WTC11 (cell line): ENCODE results near the gene GRM4. TPM values are rescaled to one million over a fixed set of nuclear protein-coding genes. Genes with fewer than 3 reads are reported as not detected.

Experiments
- ATAC-seq: fragments of 200-7000 bp; cut with Tn5 transposase; 2 replicates; pipeline ENCODE4 v1.10.0; 2021; ENCODE audit warnings: mild to moderate bottlenecking, moderate library complexity
- CTCF ChIA-PET: fragments of 300-600 bp; sonication (Branson Sonifier 250); formaldehyde crosslinking; loops from one replicate; lab custom pipeline; 2021; ENCODE audit warnings: antibody characterized with exemption; lab: Charles Lee
- POLR2A ChIA-PET: fragments of 350-600 bp; sonication (Branson Sonifier 250); formaldehyde crosslinking; loops from one replicate; lab custom pipeline; 2021; ENCODE audit warnings: antibody characterized with exemption; lab: Charles Lee
- DNase-seq: peaks from one replicate; pipeline ENCODE4 v3.0.0; 2021; ENCODE audit warnings: low spot score
- H3K27ac Mint-ChIP-seq: 2 replicates; pipeline ENCODE4 v1.8.0; 2021; ENCODE audit warnings: mixed read lengths
- H3K27me3 Mint-ChIP-seq: 2 replicates; pipeline ENCODE4 v1.8.0; 2021; ENCODE audit warnings: low read depth, mild to moderate bottlenecking, moderate library complexity, mixed read lengths
- H3K36me3 Mint-ChIP-seq: 2 replicates; pipeline ENCODE4 v1.8.0; 2021; ENCODE audit warnings: mixed read lengths
- H3K4me1 Mint-ChIP-seq: 2 replicates; pipeline ENCODE4 v1.8.0; 2022; ENCODE audit warnings: mixed read lengths
- H3K4me3 Mint-ChIP-seq: 2 replicates; pipeline ENCODE4 v1.8.0; 2021; ENCODE audit warnings: mild to moderate bottlenecking, moderate library complexity, mixed read lengths
- H3K9me3 Mint-ChIP-seq: 2 replicates; pipeline ENCODE4 v1.8.0; 2021; ENCODE audit warnings: mixed read lengths
- AFF4 ChIP-seq: sonication (generic); formaldehyde crosslinking; IDR thresholded peaks from 2 replicates; pipeline ENCODE4 v1.8.1; 2023; ENCODE audit warnings: mild to moderate bottlenecking, missing genetic modification reagents, borderline replicate concordance
- ATF1 ChIP-seq: sonication (generic); formaldehyde crosslinking; IDR thresholded peaks from 2 replicates; pipeline ENCODE4 v1.8.1; 2023; ENCODE audit warnings: mild to moderate bottlenecking, moderate library complexity, missing genetic modification reagents
- ATF6 ChIP-seq: sonication (generic); formaldehyde crosslinking; IDR thresholded peaks from 2 replicates; pipeline ENCODE4 v1.8.1; 2023; ENCODE audit warnings: mild to moderate bottlenecking, missing genetic modification reagents
- CDX4 ChIP-seq: fragments of 250-450 bp; sonication (Bioruptor Pico); IDR thresholded peaks from 2 replicates; pipeline ENCODE4 v1.9.0; 2021; ENCODE audit warnings: moderate library complexity, mild to moderate bottlenecking, inconsistent platforms, borderline replicate concordance
- E2F1 ChIP-seq: sonication (generic); formaldehyde crosslinking; IDR thresholded peaks from 2 replicates; pipeline ENCODE4 v1.8.0; 2022; ENCODE audit warnings: mild to moderate bottlenecking, missing genetic modification reagents
- E2F5 ChIP-seq: sonication (generic); formaldehyde crosslinking; IDR thresholded peaks from 2 replicates; pipeline ENCODE4 v1.8.1; 2022; ENCODE audit warnings: mild to moderate bottlenecking, moderate library complexity, missing genetic modification reagents
- HMGA2 ChIP-seq: fragments of 250-450 bp; sonication (Bioruptor Pico); IDR thresholded peaks from 2 replicates; pipeline ENCODE4 v1.4.0; 2021; ENCODE audit warnings: mild to moderate bottlenecking, moderate library complexity
- HMGXB4 ChIP-seq: sonication (generic); formaldehyde crosslinking; IDR thresholded peaks from 2 replicates; pipeline ENCODE4 v1.8.1; 2023; ENCODE audit warnings: mild to moderate bottlenecking, moderate library complexity, missing genetic modification reagents
- MLX ChIP-seq: sonication (generic); formaldehyde crosslinking; IDR thresholded peaks from 2 replicates; pipeline ENCODE4 v1.8.1; 2023; ENCODE audit warnings: mild to moderate bottlenecking, missing genetic modification reagents, moderate library complexity
- NFE2L1 ChIP-seq: sonication (generic); formaldehyde crosslinking; IDR thresholded peaks from 2 replicates; pipeline ENCODE4 v1.8.1; 2023; ENCODE audit warnings: missing genetic modification reagents
- NFYB ChIP-seq: sonication (generic); formaldehyde crosslinking; conservative IDR thresholded peaks from 2 replicates; pipeline ENCODE4 v1.8.0; 2022; ENCODE audit warnings: low read depth, missing genetic modification reagents
- OVOL2 ChIP-seq: fragments of 250-450 bp; sonication (Bioruptor Pico); IDR thresholded peaks from 2 replicates; pipeline ENCODE4 v1.9.0; 2021; ENCODE audit warnings: mild to moderate bottlenecking, borderline replicate concordance
- SMAD3 ChIP-seq: sonication (generic); formaldehyde crosslinking; IDR thresholded peaks from 2 replicates; pipeline ENCODE4 v1.8.0; 2022; ENCODE audit warnings: missing genetic modification reagents, mild to moderate bottlenecking, borderline replicate concordance
- SOX15 ChIP-seq: fragments of 250-450 bp; sonication (Bioruptor Pico); IDR thresholded peaks from 2 replicates; pipeline ENCODE4 v1.9.0; 2021; ENCODE audit warnings: mild to moderate bottlenecking
- TEAD4 ChIP-seq: sonication (generic); formaldehyde crosslinking; IDR thresholded peaks from 2 replicates; pipeline ENCODE4 v1.8.0; 2022; ENCODE audit warnings: mild to moderate bottlenecking, missing genetic modification reagents
- TP53 ChIP-seq: sonication (generic); formaldehyde crosslinking; IDR thresholded peaks from 2 replicates; pipeline ENCODE4 v1.8.1; 2023; ENCODE audit warnings: mild to moderate bottlenecking, missing genetic modification reagents
- ZNF138 ChIP-seq: sonication (generic); formaldehyde crosslinking; conservative IDR thresholded peaks from 2 replicates; pipeline ENCODE4 v1.8.1; 2022; ENCODE audit warnings: mild to moderate bottlenecking, moderate library complexity, missing genetic modification reagents
- ZNF317 ChIP-seq: sonication (generic); formaldehyde crosslinking; IDR thresholded peaks from 2 replicates; pipeline ENCODE4 v1.8.1; 2023; ENCODE audit warnings: low read depth, mild to moderate bottlenecking, moderate library complexity, missing genetic modification reagents, borderline replicate concordance
- ZNF423 ChIP-seq: fragments of 250-450 bp; sonication (Bioruptor Pico); IDR thresholded peaks from 2 replicates; pipeline ENCODE4 v2.1.2; 2022; ENCODE audit warnings: mild to moderate bottlenecking, moderate library complexity
- total RNA-seq: library from RNA; stranded (reverse); gene quantifications from 3 replicates; pipeline ENCODE4 v1.2.3, GENCODE V29; 2021

Gene GRM4
- total RNA-seq, 1 experiment from 2014 or later, result 34.5 TPM

GRCh38 chr6:33994472-33995308 lies 151.2 kb downstream of the GRM4 start:
- no peak for ATAC-seq
- Mint-ChIP-seq H3K4me3 (no peak overlapping the region), H3K9me3 (peaks cover 17% of the 10 kb centered on the region), H3K27ac (no peak overlapping the region), H3K4me1 (peaks cover 11% of the 10 kb centered on the region), H3K27me3 (peaks cover 77% of the 10 kb centered on the region), H3K36me3 (no peaks in the 10 kb centered on the region)
- ChIA-PET CTCF (interaction anchor here (0.8 to 2.5 kb wide), 8 partner anchors 12 to 283 kb away, joined by 3 to 12 read pairs (median 4); partner anchors contain the start of gene UQCC2), POLR2A (no interaction called here)
- DNase-seq, result no peak
- TF ChIP-seq ATF1 (CRISPR knock-in tag), result no peak
- TF ChIP-seq SOX15 (CRISPR knock-in tag), result no peak
- TF ChIP-seq ZNF423 (CRISPR knock-in tag), result no peak
- TF ChIP-seq HMGA2 (CRISPR knock-in tag), result no peak
- no peak for TF ChIP-seq E2F5 (CRISPR knock-in tag)
- no peak for TF ChIP-seq CDX4 (CRISPR knock-in tag)

GRCh38 chr6:33993653-33994471 lies 152.0 kb downstream of the GRM4 start:
- peaks cover 79% of the 10 kb centered on the region for H3K27me3 Mint-ChIP-seq
- POLR2A ChIA-PET, result no interaction called here
- peak; percentile 59 for ATAC-seq
- CTCF ChIA-PET, result interaction anchor here (0.6 to 2.5 kb wide), 10 partner anchors 8 to 282 kb away, joined by 3 to 12 read pairs (median 4); partner anchors contain the start of gene UQCC2
- no peaks in the 10 kb centered on the region for H3K36me3 Mint-ChIP-seq
- H3K4me1 Mint-ChIP-seq, result peaks cover 11% of the 10 kb centered on the region
- H3K4me3 Mint-ChIP-seq, result no peak overlapping the region
- no peak for TF ChIP-seq HMGA2 (CRISPR knock-in tag)
- no peak for TF ChIP-seq NFYB (CRISPR knock-in tag)
- no peak for TF ChIP-seq MLX
- no peak for TF ChIP-seq TP53 (CRISPR knock-in tag)
- TF ChIP-seq OVOL2 (CRISPR knock-in tag), result no peak
- no peak for TF ChIP-seq NFE2L1 (CRISPR knock-in tag)
- no peak for TF ChIP-seq HMGXB4
- TF ChIP-seq E2F1 (CRISPR knock-in tag), result no peak
- no peak for TF ChIP-seq SMAD3 (CRISPR knock-in tag)
- TF ChIP-seq ATF6 (CRISPR knock-in tag), result no peak
- TF ChIP-seq TEAD4, result no peak
- no peak for TF ChIP-seq ZNF317
- TF ChIP-seq ZNF138 (CRISPR knock-in tag), result no peak
- no peak for TF ChIP-seq AFF4 (CRISPR knock-in tag)
- H3K9me3 Mint-ChIP-seq, result peaks cover 17% of the 10 kb centered on the region
- H3K27ac Mint-ChIP-seq, result no peak overlapping the region
- no peak for DNase-seq
